Tibial nerve (tissue), 3 donors: Measurements from ENCODE around the gene GLRA2.

Experiments used
- POLR2A ChIP-seq, 2 donors: fragments of 450-650 bp; IDR thresholded peaks; one replicate each; pipeline ENCODE4 v1.6.1; 2017; ENCODE audit warnings: antibody characterized with exemption in 2 of 2, mild to moderate bottlenecking in 2 of 2, moderate library complexity in 2 of 2
- TF ChIP-seq, protein P1 (sequence below), 5 experiments: fragments of 200-600 bp in 3 of 5; fragments of 450-650 bp in 2 of 5; sonication (generic) in 3 of 5; IDR thresholded peaks; one replicate each; pipeline ENCODE4 v1.5.1; 2016 to 2019; ENCODE audit warnings: antibody characterized with exemption in 5 of 5, mild to moderate bottlenecking in 3 of 5, moderate library complexity in 2 of 5

DNA sequence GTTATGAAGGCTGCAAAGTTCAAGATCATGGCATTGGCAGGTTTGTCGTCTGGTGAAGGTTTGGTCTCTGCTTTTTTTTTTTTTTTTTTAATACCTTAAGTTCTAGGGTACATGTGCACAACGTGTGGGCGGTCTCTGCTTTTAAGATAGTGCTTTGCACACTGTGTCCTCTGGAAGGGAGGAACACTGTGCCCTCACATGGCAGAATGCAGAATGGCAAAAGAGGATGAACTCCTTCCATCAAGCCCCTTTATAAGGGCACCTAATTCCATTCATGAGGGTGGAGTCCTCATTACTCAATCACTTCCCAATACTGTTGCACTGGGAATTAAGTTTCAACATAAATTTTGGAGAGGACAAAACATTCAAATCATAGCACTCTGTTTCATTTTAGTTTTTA lies 101.4 kb downstream of the GLRA2 start:
- no peak for TF ChIP-seq POLR2A (IDR thresholded peaks at IDR 0.05)
- TF ChIP-seq, protein P1, sequence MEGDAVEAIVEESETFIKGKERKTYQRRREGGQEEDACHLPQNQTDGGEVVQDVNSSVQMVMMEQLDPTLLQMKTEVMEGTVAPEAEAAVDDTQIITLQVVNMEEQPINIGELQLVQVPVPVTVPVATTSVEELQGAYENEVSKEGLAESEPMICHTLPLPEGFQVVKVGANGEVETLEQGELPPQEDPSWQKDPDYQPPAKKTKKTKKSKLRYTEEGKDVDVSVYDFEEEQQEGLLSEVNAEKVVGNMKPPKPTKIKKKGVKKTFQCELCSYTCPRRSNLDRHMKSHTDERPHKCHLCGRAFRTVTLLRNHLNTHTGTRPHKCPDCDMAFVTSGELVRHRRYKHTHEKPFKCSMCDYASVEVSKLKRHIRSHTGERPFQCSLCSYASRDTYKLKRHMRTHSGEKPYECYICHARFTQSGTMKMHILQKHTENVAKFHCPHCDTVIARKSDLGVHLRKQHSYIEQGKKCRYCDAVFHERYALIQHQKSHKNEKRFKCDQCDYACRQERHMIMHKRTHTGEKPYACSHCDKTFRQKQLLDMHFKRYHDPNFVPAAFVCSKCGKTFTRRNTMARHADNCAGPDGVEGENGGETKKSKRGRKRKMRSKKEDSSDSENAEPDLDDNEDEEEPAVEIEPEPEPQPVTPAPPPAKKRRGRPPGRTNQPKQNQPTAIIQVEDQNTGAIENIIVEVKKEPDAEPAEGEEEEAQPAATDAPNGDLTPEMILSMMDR (IDR thresholded peaks at IDR 0.05), result no peak
